Stimulated activated CD8-positive, alpha-beta memory T cell treated with anti-CD3 and anti-CD28 coated beads, Interleukin-7, amount 100 ng/mL, for 4 hours (primary cell): ENCODE results near the gene PLEKHM3.
"Not testable (repeated sequence)": the region's sequence is repeated elsewhere in the genome, so short reads cannot be mapped to it uniquely, and the experiment has no call there.

Experiments used
- DNase-seq, 2 donors: peaks; one replicate each; pipeline ENCODE4 v3.0.0-alpha.2; 2020; ENCODE audit warnings: low read depth in 2 of 2

The PLEKHM3 gene

GRCh38 chr2:207828361-207829057 is 196.8 kb downstream of the PLEKHM3 start:
- DNase-seq = no peak

GRCh38 chr2:207825978-207826377 is 199.3 kb downstream of the PLEKHM3 start:
- no peak for DNase-seq

- DNase-seq = no peak
These were observed 200.0 kb downstream of the PLEKHM3 start for GRCh38 chr2:207825045-207825954.

- no peak for DNase-seq
These were observed 201.5 kb downstream of the PLEKHM3 start for GRCh38 chr2:207823865-207824264.

- no peak for DNase-seq
These were observed 205.2 kb downstream of the PLEKHM3 start for GRCh38 chr2:207819839-207820784.

- no peak for DNase-seq
These were observed 206.1 kb downstream of the PLEKHM3 start for GRCh38 chr2:207819021-207819797.

GRCh38 chr2:207816546-207816945 is 208.8 kb downstream of the PLEKHM3 start:
- DNase-seq = no peak

- no peak for DNase-seq
These were observed 210.1 kb downstream of the PLEKHM3 start for GRCh38 chr2:207815254-207815653.

- no peak for DNase-seq
These were observed 211.4 kb downstream of the PLEKHM3 start for GRCh38 chr2:207813942-207814341.

GRCh38 chr2:207813221-207813916 is 212.0 kb downstream of the PLEKHM3 start:
- no peak for DNase-seq

- DNase-seq = no peak
These were observed 212.6 kb downstream of the PLEKHM3 start for GRCh38 chr2:207812726-207813080.

- no peak for DNase-seq
These were observed 213.1 kb downstream of the PLEKHM3 start for GRCh38 chr2:207812058-207812725.

GRCh38 chr2:207811658-207812057 is 213.7 kb downstream of the PLEKHM3 start:
- not testable (repeated sequence) for DNase-seq

GRCh38 chr2:207810200-207810788 is 215.0 kb downstream of the PLEKHM3 start:
- no peak for DNase-seq

- no peak for DNase-seq
These were observed 217.2 kb downstream of the PLEKHM3 start for GRCh38 chr2:207808119-207808518.

GRCh38 chr2:207807516-207807915 is 217.8 kb downstream of the PLEKHM3 start:
- DNase-seq = no peak

- no peak for DNase-seq
These were observed 219.6 kb downstream of the PLEKHM3 start for GRCh38 chr2:207805566-207806226.

GRCh38 chr2:207802650-207803049 is 222.7 kb downstream of the PLEKHM3 start:
- no peak for DNase-seq

GRCh38 chr2:207801259-207801658 is 224.1 kb downstream of the PLEKHM3 start:
- DNase-seq = no peak
